Ovary (tissue), 3 donors: Measurements from ENCODE around the gene TXNDC17.

Source experiments
- EP300 ChIP-seq: sonication (generic); formaldehyde crosslinking; IDR thresholded peaks from one replicate; pipeline ENCODE4 v1.6.1; 2017; ENCODE audit warnings: antibody characterized with exemption
- POLR2A ChIP-seq: fragments of 450-650 bp; IDR thresholded peaks from one replicate; pipeline ENCODE4 v1.6.1; 2017; ENCODE audit warnings: antibody characterized with exemption, mild to moderate bottlenecking, moderate library complexity
- TF ChIP-seq, protein P1 (sequence below), 3 donors: fragments of 450-650 bp in 2 of 3; fragments of 200-600 bp in 1 of 3; IDR thresholded peaks; one replicate each; pipeline versions ENCODE4 v1.5.1 to v1.8.0; 2016 to 2022; ENCODE audit warnings: antibody characterized with exemption in 3 of 3, mild to moderate bottlenecking in 1 of 3
- donor health status: DM: no; HTN: no; CAD: no.

DNA sequence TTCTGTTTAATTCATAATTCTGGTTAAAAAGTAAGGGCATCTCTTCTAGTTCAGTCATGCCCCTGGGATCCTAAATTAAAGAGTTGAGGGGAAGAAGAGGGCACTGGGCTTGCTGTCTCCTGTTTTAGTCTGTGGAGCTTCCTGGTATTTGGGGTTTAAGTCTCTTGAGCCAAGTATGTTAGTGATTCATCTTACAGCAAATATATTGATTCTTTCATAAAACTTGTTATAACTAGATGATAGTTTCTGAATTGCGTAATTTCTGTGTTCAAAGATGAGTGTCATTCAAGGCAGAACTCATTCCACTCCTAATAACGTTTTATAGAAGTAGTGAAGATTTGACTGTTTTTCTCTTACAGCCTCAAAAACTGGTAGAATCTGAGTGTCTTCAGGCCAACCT lies 1.7 kb downstream of the TXNDC17 start:
- TF ChIP-seq, protein P1, sequence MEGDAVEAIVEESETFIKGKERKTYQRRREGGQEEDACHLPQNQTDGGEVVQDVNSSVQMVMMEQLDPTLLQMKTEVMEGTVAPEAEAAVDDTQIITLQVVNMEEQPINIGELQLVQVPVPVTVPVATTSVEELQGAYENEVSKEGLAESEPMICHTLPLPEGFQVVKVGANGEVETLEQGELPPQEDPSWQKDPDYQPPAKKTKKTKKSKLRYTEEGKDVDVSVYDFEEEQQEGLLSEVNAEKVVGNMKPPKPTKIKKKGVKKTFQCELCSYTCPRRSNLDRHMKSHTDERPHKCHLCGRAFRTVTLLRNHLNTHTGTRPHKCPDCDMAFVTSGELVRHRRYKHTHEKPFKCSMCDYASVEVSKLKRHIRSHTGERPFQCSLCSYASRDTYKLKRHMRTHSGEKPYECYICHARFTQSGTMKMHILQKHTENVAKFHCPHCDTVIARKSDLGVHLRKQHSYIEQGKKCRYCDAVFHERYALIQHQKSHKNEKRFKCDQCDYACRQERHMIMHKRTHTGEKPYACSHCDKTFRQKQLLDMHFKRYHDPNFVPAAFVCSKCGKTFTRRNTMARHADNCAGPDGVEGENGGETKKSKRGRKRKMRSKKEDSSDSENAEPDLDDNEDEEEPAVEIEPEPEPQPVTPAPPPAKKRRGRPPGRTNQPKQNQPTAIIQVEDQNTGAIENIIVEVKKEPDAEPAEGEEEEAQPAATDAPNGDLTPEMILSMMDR (IDR thresholded peaks at IDR 0.05) = no peak
- TF ChIP-seq POLR2A (no peak), EP300 (no peak)
